Osteoblast (primary cell): ENCODE measurements around the gene ELK3. TPM values are rescaled to one million over a fixed set of nuclear protein-coding genes. Genes with fewer than 3 reads are reported as not detected.

Experiments used
- DNase-seq: peaks from one replicate; pipeline ENCODE4 v3.0.0; 2011; ENCODE audit warnings: low spot score, mixed read lengths; ENCODE audit not compliant: insufficient read length; ENCODE audit errors: missing footprints
- H2AFZ ChIP-seq: 2 replicates; pipeline ENCODE4 v1.6.0; 2011; ENCODE audit warnings: mild to moderate bottlenecking, low read length
- H3K27ac ChIP-seq: 2 replicates; pipeline ENCODE4 v1.5.1; 2011; ENCODE audit warnings: mild to moderate bottlenecking, low read depth, low read length, moderate library complexity
- H3K27me3 ChIP-seq: 2 replicates; pipeline ENCODE4 v1.6.0; 2012; ENCODE audit warnings: mild to moderate bottlenecking, control low read depth, inconsistent platforms, low read length, moderate library complexity; ENCODE audit not compliant: insufficient read depth
- H3K36me3 ChIP-seq: 2 replicates; pipeline ENCODE4 v1.5.1; 2011; ENCODE audit warnings: mild to moderate bottlenecking, low read length, control low read depth, moderate library complexity; ENCODE audit not compliant: insufficient read depth
- H3K4me1 ChIP-seq: 2 replicates; pipeline ENCODE4 v1.5.1; 2011; ENCODE audit warnings: mild to moderate bottlenecking, low read length, control low read depth, moderate library complexity; ENCODE audit not compliant: insufficient read depth
- H3K4me2 ChIP-seq: 2 replicates; pipeline ENCODE4 v1.6.0; 2011; ENCODE audit warnings: mild to moderate bottlenecking, low read length; ENCODE audit not compliant: insufficient read depth
- H3K4me3 ChIP-seq: fragments of 200-600 bp; sonication (generic); 3 replicates; pipeline ENCODE4 v1.5.1; 2012; ENCODE audit warnings: mild to moderate bottlenecking, low read length, inconsistent platforms; ENCODE audit not compliant: insufficient read depth
- H3K79me2 ChIP-seq: 2 replicates; pipeline ENCODE4 v1.6.0; 2012; ENCODE audit warnings: mild to moderate bottlenecking, low read length, control low read depth, inconsistent platforms; ENCODE audit not compliant: insufficient read depth
- H3K9me3 ChIP-seq: 2 replicates; pipeline ENCODE4 v1.5.1; 2011; ENCODE audit warnings: low read depth, low read length, control low read depth
- H4K20me1 ChIP-seq: 2 replicates; pipeline ENCODE4 v1.6.0; 2012; ENCODE audit warnings: mild to moderate bottlenecking, low read length, control low read depth; ENCODE audit not compliant: insufficient read depth
- CTCF ChIP-seq: IDR thresholded peaks from 2 replicates; pipeline ENCODE4 v1.5.1; 2011; ENCODE audit warnings: mild to moderate bottlenecking, low read depth, low read length, moderate library complexity; ENCODE audit errors: extremely low read depth
- total RNA-seq: library from RNA; depleted of rRNA; stranded (reverse); fragments of >200 nt; gene quantifications from 2 replicates; pipeline ENCODE4 v1.2.3, GENCODE V29; 2012

ELK3 gene
- total RNA-seq, 1 donor, result 27.5 TPM

GRCh38 chr12:96248136-96248931 lies 54.2 kb downstream of the ELK3 start:
- peaks cover 8% of the 10 kb centered on the region for H4K20me1 ChIP-seq
- no peak for TF ChIP-seq CTCF

GRCh38 chr12:96249196-96250118 lies 55.3 kb downstream of the ELK3 start:
- Histone ChIP-seq H4K20me1 (peaks cover 9% of the 10 kb centered on the region), H3K4me2 (no peak overlapping the region), H3K27me3 (no peaks in the 10 kb centered on the region), H2AFZ (no peak overlapping the region), H3K27ac (peak overlapping the region; percentile 85), H3K9me3 (no peaks in the 10 kb centered on the region), H3K4me3 (no peak overlapping the region), H3K4me1 (peaks cover 13% of the 10 kb centered on the region), H3K36me3 (peaks cover 40% of the 10 kb centered on the region), H3K79me2 (peaks cover 96% of the 10 kb centered on the region)
- TF ChIP-seq CTCF, result no peak
- DNase-seq, result no peak

More at GRCh38 chr12:96248136-96248931, 54.2 kb downstream of the ELK3 start:
- Histone ChIP-seq H3K27ac (peak overlapping the region; percentile 85), H2AFZ (no peak overlapping the region), H3K36me3 (peaks cover 40% of the 10 kb centered on the region), H3K9me3 (no peaks in the 10 kb centered on the region), H3K27me3 (no peaks in the 10 kb centered on the region), H3K4me2 (no peak overlapping the region), H3K4me1 (peaks cover 13% of the 10 kb centered on the region), H3K79me2 (peaks cover 91% of the 10 kb centered on the region), H3K4me3 (no peak overlapping the region)
- no peak for DNase-seq

- DNase-seq, result no peak
- peaks cover 13% of the 10 kb centered on the region for H3K4me1 ChIP-seq
- H3K36me3 ChIP-seq, result peaks cover 40% of the 10 kb centered on the region
- TF ChIP-seq CTCF, result no peak
- H3K27ac ChIP-seq, result peak overlapping the region; percentile 85
- peaks cover 96% of the 10 kb centered on the region for H3K79me2 ChIP-seq
- peaks cover 13% of the 10 kb centered on the region for H4K20me1 ChIP-seq
- no peak overlapping the region for H3K4me2 ChIP-seq
- H3K4me3 ChIP-seq, result no peak overlapping the region
- no peaks in the 10 kb centered on the region for H3K27me3 ChIP-seq
- no peaks in the 10 kb centered on the region for H3K9me3 ChIP-seq
- H2AFZ ChIP-seq, result no peak overlapping the region
These were observed 56.0 kb downstream of the ELK3 start for GRCh38 chr12:96250119-96250685.
